ENCODE data around the gene RANBP17.
A peak's percentile ranks its signal among the peaks of the same experiment; 100 is the strongest.
"Not testable (repeated sequence)": the region's sequence is repeated elsewhere in the genome, so short reads cannot be mapped to it uniquely, and the experiment has no call there.

RANBP17 gene
- 1.0 to 4.6 (median 2.6) reads per million in 18 experiments for total RNA-seq

DNA sequence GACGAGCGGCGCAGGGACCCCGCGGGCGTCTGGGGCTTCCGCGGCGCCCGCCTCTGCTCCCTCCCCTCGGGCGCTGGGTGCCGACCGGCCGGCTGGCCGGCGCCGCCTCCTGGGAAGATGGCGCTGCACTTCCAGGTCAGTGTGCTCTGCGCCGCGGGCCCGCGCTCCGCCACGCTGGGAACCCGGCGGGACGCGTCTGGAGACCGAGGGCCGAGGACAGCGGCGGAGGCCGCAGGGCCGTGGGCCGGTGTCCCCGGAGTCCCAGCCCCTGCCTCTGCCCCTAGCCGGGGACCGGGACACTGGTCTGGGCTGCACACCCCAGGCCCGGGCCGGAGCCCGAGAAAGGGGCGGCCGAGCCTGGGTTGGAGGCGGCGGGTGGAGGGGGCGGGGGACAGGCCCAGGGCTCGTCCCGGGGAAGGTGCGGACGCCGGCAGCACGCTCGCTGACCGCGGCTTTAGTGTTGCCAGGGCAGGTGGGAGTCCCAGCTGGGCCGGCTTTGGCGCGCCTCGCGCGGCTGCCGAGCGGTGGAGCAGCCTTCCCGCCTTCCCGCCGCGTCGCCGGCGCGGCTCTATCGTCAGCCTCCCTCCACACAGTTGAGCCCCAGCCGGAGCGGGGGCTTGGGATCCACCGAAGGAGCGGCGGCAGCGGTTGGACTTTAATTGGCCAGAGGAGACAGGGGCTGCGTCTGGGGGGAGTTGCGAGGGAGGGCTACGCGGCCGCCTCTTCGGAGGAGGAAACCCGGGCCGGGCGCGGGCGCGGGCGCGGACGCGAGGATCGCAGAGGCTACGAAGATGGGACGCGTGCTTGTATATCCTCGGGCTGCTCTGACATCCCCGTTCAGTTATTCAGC, at the start of gene RANBP17:
Gene RANBP17, plus strand, starts transcription at position 102 of the 850 bp plus-strand sequence.
- peak; percentile 47 to 64 for DNase-seq

- DNase-seq, result no peak
Measured at GRCh38 chr5:170813231-170813630, 48.6 kb upstream of the RANBP17 start.

DNA sequence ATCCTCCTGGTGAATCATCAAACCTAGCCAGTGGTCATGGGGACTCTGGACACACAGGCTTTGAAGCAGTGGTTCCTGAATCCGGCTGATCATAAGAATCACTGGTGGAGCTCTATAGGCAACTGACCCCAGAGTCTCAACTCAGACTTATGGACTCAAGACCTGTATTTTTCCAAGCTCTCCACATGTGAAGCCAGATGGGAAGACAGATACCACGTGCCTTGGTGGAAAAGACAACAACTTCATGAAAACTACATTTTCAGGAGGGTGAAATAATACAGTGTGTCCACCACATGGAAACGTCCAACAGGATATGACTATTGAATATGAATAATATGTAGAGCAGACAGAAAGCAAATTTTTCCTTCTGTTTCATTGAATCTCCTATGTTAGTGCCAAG, 44.6 kb upstream of the RANBP17 start:
- no peak for DNase-seq

DNA sequence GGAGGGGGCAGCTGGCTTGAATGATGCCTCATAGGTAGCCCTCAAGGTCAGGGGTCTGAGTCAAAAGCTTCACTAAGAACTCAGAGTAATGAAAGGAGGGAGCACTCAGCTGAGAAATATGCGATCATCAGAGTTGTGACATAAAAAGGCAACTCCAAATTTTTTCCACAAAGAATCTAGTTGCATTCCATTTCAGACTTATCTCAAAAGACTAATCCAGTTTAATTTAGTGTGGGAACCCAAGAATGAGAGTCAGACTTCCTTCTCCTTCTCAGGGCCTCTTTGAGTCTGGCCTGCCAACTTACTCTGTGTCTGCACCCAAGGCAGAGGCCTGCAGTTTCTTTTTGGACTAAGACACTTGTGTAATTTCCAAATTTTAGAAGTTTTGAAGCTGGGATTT, 43.6 kb upstream of the RANBP17 start:
- no peak for DNase-seq

- no peak for DNase-seq
Measured at GRCh38 chr5:170819824-170820223, 42.0 kb upstream of the RANBP17 start.

- no peak for DNase-seq
Measured at GRCh38 chr5:170821257-170821800, 40.5 kb upstream of the RANBP17 start.

- no peak for DNase-seq
Measured at GRCh38 chr5:170826117-170826516, 35.7 kb upstream of the RANBP17 start.

DNA sequence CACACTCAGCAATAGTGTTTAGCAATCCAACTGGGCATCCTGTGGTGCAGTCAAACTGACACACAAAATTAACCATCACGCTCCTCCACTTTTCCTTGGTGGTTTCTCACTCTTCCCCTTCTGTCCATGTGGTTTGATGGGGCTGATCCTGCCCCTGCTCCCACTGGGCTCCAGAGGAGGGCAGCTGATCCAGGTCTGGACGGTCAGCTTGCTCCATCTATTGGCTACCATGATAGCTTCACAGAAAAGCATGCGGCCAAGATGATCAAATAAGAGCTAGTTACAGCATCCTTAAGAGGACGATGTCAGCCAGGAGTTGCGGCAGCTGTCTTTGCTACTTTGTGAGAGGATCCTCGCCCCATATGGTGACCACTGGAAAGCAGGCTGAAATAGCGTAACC, 29.6 kb upstream of the RANBP17 start:
- DNase-seq, result no peak

GRCh38 chr5:170833981-170834380, 27.8 kb upstream of the RANBP17 start:
- not testable (repeated sequence) for DNase-seq

GRCh38 chr5:170836226-170836625, 25.6 kb upstream of the RANBP17 start:
- DNase-seq, result no peak

DNA sequence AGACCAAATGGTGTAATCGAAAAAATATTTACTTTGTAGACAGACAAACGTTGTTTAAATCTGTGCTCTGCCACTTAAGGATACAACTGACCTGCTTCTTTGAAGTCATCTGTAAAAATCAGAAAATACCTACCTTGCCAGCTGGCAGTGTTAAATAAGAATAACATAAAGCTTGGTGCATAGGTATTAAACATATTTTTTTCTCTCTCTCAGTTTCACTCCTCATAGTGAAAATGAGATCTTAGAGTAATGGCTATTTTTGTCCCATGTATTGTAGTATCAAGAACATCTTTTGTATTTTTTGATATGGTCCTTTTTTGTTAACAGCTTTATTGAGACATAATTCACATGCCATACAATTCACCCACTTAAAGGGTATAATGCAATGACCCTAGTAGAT, 17.9 kb upstream of the RANBP17 start:
- DNase-seq, result no peak

GRCh38 chr5:170844651-170845050, 17.2 kb upstream of the RANBP17 start:
- no peak for DNase-seq

- DNase-seq, result no peak
Measured at GRCh38 chr5:170846416-170846815, 15.4 kb upstream of the RANBP17 start.

DNA sequence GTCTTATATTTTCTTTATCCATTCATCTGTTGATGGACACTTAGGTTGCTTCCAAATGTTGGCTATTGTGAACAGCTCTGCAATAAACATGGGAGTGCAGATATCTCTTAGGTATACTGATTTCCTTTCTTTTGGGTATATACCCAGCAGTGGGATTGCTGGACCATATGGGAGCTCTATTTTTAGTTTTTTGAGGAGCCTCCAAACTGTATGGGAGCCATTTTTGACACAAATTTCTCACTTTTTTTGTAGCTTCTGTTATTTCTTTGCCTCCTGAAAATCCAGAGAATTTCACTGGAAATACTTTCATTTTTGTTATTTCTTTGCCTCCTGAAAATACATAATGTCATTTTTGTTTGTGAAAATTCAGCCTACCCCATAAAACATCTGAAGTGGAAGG, 15.0 kb upstream of the RANBP17 start:
- DNase-seq, result no peak

GRCh38 chr5:170848033-170848432, 13.8 kb upstream of the RANBP17 start:
- DNase-seq, result no peak

GRCh38 chr5:170849374-170849773, 12.4 kb upstream of the RANBP17 start:
- DNase-seq, result no peak

DNA sequence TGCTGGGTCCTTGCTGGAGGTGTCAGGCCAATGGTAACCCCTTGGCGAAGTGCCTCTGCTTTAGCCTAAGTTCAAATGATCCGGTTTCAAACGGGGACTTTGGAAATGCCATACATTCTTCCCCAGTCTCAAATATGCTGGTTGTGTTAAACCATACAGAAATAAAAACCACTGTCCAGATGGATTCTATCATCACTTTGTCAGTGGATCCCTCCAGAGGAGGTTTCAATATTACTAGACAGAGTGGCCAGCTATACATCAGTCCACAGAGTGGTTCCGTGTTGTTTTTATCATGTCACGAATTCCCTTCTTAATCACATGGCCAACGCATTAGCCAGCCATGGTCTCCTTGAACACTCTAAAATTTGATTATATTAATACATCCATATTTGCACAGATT, 7.3 kb upstream of the RANBP17 start:
- DNase-seq, result no peak

GRCh38 chr5:170857066-170857465, 4.8 kb upstream of the RANBP17 start:
- DNase-seq, result no peak

DNA sequence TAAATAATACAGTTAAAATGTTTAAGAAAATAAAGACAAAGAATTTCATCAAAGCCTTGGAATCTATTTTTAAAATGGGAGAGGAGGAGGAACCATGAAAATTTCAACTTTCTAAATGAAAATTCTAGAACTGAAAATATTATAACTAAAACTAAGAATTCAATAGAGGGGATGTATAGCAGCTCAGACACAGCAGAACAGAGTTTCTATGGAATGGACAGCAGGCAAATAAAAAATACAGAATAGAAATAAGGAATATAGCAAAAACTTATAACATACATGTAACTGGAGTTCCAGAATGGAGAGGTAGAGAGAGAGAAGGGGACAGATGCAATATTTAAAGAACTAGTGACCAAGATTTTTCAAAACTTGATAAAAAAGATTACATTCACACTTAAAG, 1.4 kb upstream of the RANBP17 start:
- no peak for DNase-seq

DNA sequence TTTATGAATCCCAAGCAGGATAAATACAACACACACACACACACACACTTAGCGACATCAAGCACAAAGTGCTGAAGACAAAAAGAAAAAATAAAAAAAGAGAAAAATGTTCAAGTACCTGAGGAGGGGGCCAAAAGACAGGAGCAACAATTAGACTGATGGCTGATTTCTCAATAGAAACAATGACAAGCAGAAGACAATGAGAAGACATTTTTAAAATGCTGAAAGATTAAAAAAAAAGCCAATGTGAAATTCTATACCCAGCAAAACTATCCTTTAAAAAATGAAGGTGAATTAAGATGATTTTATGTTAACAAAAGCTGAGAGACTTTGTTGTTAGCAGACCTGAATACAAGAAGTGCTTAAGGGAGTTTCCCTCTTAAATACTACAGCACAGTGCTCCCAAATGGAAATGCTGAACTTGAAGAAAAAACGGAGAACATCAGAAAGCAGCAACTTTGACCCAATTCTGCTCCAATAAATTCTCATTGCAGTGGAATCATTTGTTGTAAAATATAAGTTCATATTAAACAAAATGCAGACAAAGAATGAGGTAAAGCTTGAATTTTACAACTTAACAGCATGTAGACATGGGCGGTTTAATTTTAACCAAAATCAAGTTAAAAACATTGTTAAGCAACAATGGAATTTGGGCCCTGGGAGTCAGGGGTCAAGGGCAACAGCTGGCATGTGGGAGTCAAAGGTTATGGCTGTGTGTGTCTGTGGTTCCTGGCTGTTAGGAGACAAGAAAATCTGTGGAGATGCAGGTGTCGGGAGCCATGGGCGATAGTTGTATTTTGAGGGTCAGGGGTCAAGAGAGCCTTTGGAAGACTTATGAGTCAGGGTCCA, 776 bp upstream of the RANBP17 start:
- DNase-seq, result no peak

DNA sequence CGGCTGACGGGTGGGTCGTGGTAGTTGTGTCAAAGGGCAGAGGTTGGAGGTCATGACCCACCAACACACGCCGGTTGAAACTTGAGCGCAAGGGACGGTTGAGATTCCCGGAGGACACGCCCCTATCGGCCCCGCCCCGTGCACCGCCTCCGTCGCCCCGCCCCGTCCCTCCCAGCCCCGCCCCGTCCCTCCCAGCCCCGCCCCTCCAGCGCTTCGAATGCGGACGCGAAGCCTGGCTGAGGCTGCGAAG, 226 bp upstream of the RANBP17 start:
- DNase-seq, result no peak

GRCh38 chr5:170863646-170864045, 1.8 kb downstream of the RANBP17 start:
- no peak for DNase-seq

DNA sequence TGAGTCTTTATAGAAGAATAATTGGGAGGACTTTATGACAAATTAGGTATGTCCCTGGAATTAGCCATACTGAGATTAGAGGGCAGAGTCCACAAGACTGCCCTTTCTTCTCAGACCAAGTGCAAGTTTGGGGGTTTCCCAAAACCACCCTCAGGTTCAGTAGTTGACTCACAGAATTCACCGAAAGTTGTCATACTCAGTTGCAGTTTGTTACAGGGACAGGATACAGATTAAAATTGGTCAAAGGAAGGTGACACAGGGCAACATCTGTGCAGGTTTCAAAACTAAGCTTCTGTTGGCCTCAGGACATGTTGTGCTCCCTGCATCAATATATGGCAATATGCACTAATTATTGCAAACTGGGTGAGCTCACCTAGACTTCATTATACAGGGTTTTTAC, 3.8 kb downstream of the RANBP17 start:
- no peak for DNase-seq

DNA sequence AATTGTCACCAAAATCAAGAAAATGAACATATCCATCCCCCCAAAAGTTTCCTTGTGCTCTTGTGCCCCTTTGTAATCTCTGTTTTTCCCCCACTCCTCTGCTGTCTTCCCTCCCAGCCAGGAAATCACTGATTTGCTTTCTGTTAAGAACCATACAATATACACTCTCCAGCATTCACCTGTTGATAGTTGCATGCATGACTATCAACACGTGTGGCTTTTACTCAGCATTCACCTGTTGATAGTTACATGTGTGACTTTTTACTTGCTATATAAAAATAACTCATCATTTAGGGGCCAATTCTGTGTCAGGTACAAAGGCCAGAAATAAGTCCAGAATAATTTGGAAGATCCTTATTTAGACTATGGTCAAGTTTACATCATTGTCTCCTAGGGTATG, 6.0 kb downstream of the RANBP17 start:
- no peak for DNase-seq

Data from inflammatory macrophage (primary cell).